Measurements from ENCODE around the gene JMJD8. TPM values are rescaled to one million over a fixed set of nuclear protein-coding genes. Genes with fewer than 3 reads are reported as not detected.

JMJD8 gene
- total and polyA plus RNA-seq, 11 donors = 36.2 to 103 (median 44.1) TPM

- H3K4me1 ChIP-seq = peaks cover 3 to 37% (median 20%) of the 10 kb centered on the region in 12 donors
- no peaks in the 10 kb centered on the region for H3K9me3 ChIP-seq
- ATAC-seq (no peak), DNase-seq (no peak)
- intact Hi-C loops (cut with DNase I) = no loop called here
- 91 to 94% (median 92%) methylated on average over 17 to 21 of the region's 21 CpGs for WGBS, 4 donors
- TF ChIP-seq CTCF (IDR thresholded peaks at IDR 0.05) (no peak), POLR2A (IDR thresholded peaks at IDR 0.05) (no peak)
- no peak overlapping the region for H3K27ac ChIP-seq
- no peak overlapping the region for H3K4me3 ChIP-seq
- H3K36me3 ChIP-seq = peaks cover 0 to 53% (median 47%) of the 10 kb centered on the region in 9 donors
- H3K27me3 ChIP-seq = no peaks in the 10 kb centered on the region
Observed at GRCh38 chr16:672851-673250, 11.3 kb downstream of the JMJD8 start.

- no peaks in the 10 kb centered on the region for H3K27me3 ChIP-seq
- peaks cover 4 to 40% (median 24%) of the 10 kb centered on the region in 12 donors for H3K4me1 ChIP-seq
- 89 to 94% (median 91%) methylated on average over 17 to 19 of the region's 19 CpGs for WGBS, 4 donors
- intact Hi-C loops (cut with DNase I) = no loop called here
- H3K27ac ChIP-seq = no peak overlapping the region
- DNase-seq (no peak), ATAC-seq (no peak)
- H3K9me3 ChIP-seq = no peaks in the 10 kb centered on the region
- no peak for TF ChIP-seq POLR2A (IDR thresholded peaks at IDR 0.05)
- no peak for TF ChIP-seq CTCF (IDR thresholded peaks at IDR 0.05)
- H3K4me3 ChIP-seq = no peak overlapping the region
- H3K36me3 ChIP-seq = peaks cover 0 to 53% (median 47%) of the 10 kb centered on the region in 9 donors
Observed at GRCh38 chr16:672371-672770, 11.8 kb downstream of the JMJD8 start.

GRCh38 chr16:671353-672131 is 12.6 kb downstream of the JMJD8 start:
- no peaks in the 10 kb centered on the region for H3K9me3 ChIP-seq
- no peak for ATAC-seq
- DNase-seq = no peak
- H3K4me3 ChIP-seq = no peak overlapping the region
- intact Hi-C loops (cut with DNase I) = no loop called here
- H3K36me3 ChIP-seq = peaks cover 0 to 53% (median 47%) of the 10 kb centered on the region in 9 donors
- no peaks in the 10 kb centered on the region for H3K27me3 ChIP-seq
- peaks cover 6 to 43% (median 27%) of the 10 kb centered on the region in 12 donors for H3K4me1 ChIP-seq
- no peak overlapping the region for H3K27ac ChIP-seq
- no peak for TF ChIP-seq CTCF (IDR thresholded peaks at IDR 0.05)
- no peak for TF ChIP-seq POLR2A (IDR thresholded peaks at IDR 0.05)
- 80 to 91% (median 86%) methylated on average over 27 to 40 of the region's 40 CpGs for WGBS, 4 donors

GRCh38 chr16:670485-671352 is 13.4 kb downstream of the JMJD8 start:
- TF ChIP-seq POLR2A (IDR thresholded peaks at IDR 0.05) (no peak), CTCF (IDR thresholded peaks at IDR 0.05) (no peak)
- H3K4me1 ChIP-seq = peaks cover 6 to 40% (median 27%) of the 10 kb centered on the region in 12 donors
- no peak for DNase-seq
- intact Hi-C loops (cut with DNase I) = no loop called here
- no peak for ATAC-seq
- 87 to 91% (median 89%) methylated on average over 25 to 52 of the region's 52 CpGs for WGBS, 4 donors
- no peak overlapping the region for H3K27ac ChIP-seq
- peaks cover 0 to 53% (median 47%) of the 10 kb centered on the region in 9 donors for H3K36me3 ChIP-seq
- H3K27me3 ChIP-seq = no peaks in the 10 kb centered on the region
- no peaks in the 10 kb centered on the region for H3K9me3 ChIP-seq
- no peak overlapping the region for H3K4me3 ChIP-seq
